ENCODE data around the gene ANKRD28.

Gene ANKRD28

GRCh38 chr3:15666277-15666676 lies 131.5 kb downstream of the ANKRD28 start:
- no peaks in the 10 kb centered on the region for H4K20me1 ChIP-seq (ENCODE audit: insufficient read depth, low read length)
- DNase-seq = no peak
- TF ChIP-seq EZH2phosphoT487 (IDR thresholded peaks at IDR 0.05; ENCODE audit: low read length) (no peak), EZH2 (optimal IDR thresholded peaks at IDR 0.05; ENCODE audit: low read depth, low read length) (no peak)
- TF ChIP-seq, protein P1, sequence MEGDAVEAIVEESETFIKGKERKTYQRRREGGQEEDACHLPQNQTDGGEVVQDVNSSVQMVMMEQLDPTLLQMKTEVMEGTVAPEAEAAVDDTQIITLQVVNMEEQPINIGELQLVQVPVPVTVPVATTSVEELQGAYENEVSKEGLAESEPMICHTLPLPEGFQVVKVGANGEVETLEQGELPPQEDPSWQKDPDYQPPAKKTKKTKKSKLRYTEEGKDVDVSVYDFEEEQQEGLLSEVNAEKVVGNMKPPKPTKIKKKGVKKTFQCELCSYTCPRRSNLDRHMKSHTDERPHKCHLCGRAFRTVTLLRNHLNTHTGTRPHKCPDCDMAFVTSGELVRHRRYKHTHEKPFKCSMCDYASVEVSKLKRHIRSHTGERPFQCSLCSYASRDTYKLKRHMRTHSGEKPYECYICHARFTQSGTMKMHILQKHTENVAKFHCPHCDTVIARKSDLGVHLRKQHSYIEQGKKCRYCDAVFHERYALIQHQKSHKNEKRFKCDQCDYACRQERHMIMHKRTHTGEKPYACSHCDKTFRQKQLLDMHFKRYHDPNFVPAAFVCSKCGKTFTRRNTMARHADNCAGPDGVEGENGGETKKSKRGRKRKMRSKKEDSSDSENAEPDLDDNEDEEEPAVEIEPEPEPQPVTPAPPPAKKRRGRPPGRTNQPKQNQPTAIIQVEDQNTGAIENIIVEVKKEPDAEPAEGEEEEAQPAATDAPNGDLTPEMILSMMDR (IDR thresholded peaks at IDR 0.05; ENCODE audit: low read length) = no peak
- peaks cover 10% of the 10 kb centered on the region; the same call in 1 of the 2 replicates for H3K36me3 ChIP-seq (replicated peaks; ENCODE audit: insufficient read depth, low read length)
- H3K4me1 ChIP-seq (ENCODE audit: low read length) = no peaks in the 10 kb centered on the region
- no peaks in the 10 kb centered on the region for H3F3A ChIP-seq (ENCODE audit: insufficient read depth, low read length)
- H3K4me2 ChIP-seq (ENCODE audit: low read depth, low read length) = no peak overlapping the region
- no peaks in the 10 kb centered on the region for H3K27me3 ChIP-seq (replicated peaks; ENCODE audit: insufficient read depth, low read length)
- H3K9ac ChIP-seq (ENCODE audit: low read length) = no peak overlapping the region
- no peaks in the 10 kb centered on the region for H3K9me2 ChIP-seq (replicated peaks; ENCODE audit: insufficient read depth, low read length)
- no peak overlapping the region for H2AFZ ChIP-seq (ENCODE audit: low read length)
- no peaks in the 10 kb centered on the region for H3K79me2 ChIP-seq (ENCODE audit: low read length)
- H3K9me3 ChIP-seq (replicated peaks; ENCODE audit: insufficient read depth, low read length) = no peaks in the 10 kb centered on the region
- H3K4me3 ChIP-seq (ENCODE audit: low read length) = no peak overlapping the region
- H3K27ac ChIP-seq (ENCODE audit: low read length) = no peak overlapping the region

GRCh38 chr3:15665510-15666150 lies 132.1 kb downstream of the ANKRD28 start:
- Histone ChIP-seq H3K36me3 (replicated peaks; ENCODE audit: insufficient read depth, low read length) (peaks cover 8% of the 10 kb centered on the region; the same call in 1 of the 2 replicates), H3K27me3 (replicated peaks; ENCODE audit: insufficient read depth, low read length) (no peaks in the 10 kb centered on the region), H3K9ac (ENCODE audit: low read length) (no peak overlapping the region), H2AFZ (ENCODE audit: low read length) (no peak overlapping the region), H3F3A (ENCODE audit: insufficient read depth, low read length) (no peaks in the 10 kb centered on the region), H3K4me2 (ENCODE audit: low read depth, low read length) (no peak overlapping the region), H3K9me2 (replicated peaks; ENCODE audit: insufficient read depth, low read length) (no peaks in the 10 kb centered on the region), H3K27ac (ENCODE audit: low read length) (no peak overlapping the region), H3K79me2 (ENCODE audit: low read length) (no peaks in the 10 kb centered on the region), H4K20me1 (ENCODE audit: insufficient read depth, low read length) (no peaks in the 10 kb centered on the region), H3K4me1 (ENCODE audit: low read length) (no peaks in the 10 kb centered on the region), H3K4me3 (ENCODE audit: low read length) (no peak overlapping the region), H3K9me3 (replicated peaks; ENCODE audit: insufficient read depth, low read length) (no peaks in the 10 kb centered on the region)
- DNase-seq = no peak
- TF ChIP-seq EZH2phosphoT487 (IDR thresholded peaks at IDR 0.05; ENCODE audit: low read length) (no peak), EZH2 (optimal IDR thresholded peaks at IDR 0.05; ENCODE audit: low read depth, low read length) (no peak)
- TF ChIP-seq, protein P1 (IDR thresholded peaks at IDR 0.05; ENCODE audit: low read length) = no peak

- no peaks in the 10 kb centered on the region for H3K4me1 ChIP-seq (ENCODE audit: low read length)
- no peaks in the 10 kb centered on the region for H3K79me2 ChIP-seq (ENCODE audit: low read length)
- H3K4me2 ChIP-seq (ENCODE audit: low read depth, low read length) = no peak overlapping the region
- H3F3A ChIP-seq (ENCODE audit: insufficient read depth, low read length) = no peaks in the 10 kb centered on the region
- H3K9me2 ChIP-seq (replicated peaks; ENCODE audit: insufficient read depth, low read length) = no peaks in the 10 kb centered on the region
- no peak for DNase-seq
- H3K4me3 ChIP-seq (ENCODE audit: low read length) = no peak overlapping the region
- H2AFZ ChIP-seq (ENCODE audit: low read length) = no peak overlapping the region
- no peak overlapping the region for H3K9ac ChIP-seq (ENCODE audit: low read length)
- no peaks in the 10 kb centered on the region for H4K20me1 ChIP-seq (ENCODE audit: insufficient read depth, low read length)
- no peaks in the 10 kb centered on the region; the same call in 1 of the 2 replicates for H3K36me3 ChIP-seq (replicated peaks; ENCODE audit: insufficient read depth, low read length)
- no peak overlapping the region for H3K27ac ChIP-seq (ENCODE audit: low read length)
- TF ChIP-seq EZH2phosphoT487 (IDR thresholded peaks at IDR 0.05; ENCODE audit: low read length) (no peak), EZH2 (optimal IDR thresholded peaks at IDR 0.05; ENCODE audit: low read depth, low read length) (no peak)
- TF ChIP-seq, protein P1 (IDR thresholded peaks at IDR 0.05; ENCODE audit: low read length) = no peak
- no peaks in the 10 kb centered on the region for H3K9me3 ChIP-seq (replicated peaks; ENCODE audit: insufficient read depth, low read length)
- H3K27me3 ChIP-seq (replicated peaks; ENCODE audit: insufficient read depth, low read length) = no peaks in the 10 kb centered on the region
Measured at GRCh38 chr3:15664144-15664543, 133.6 kb downstream of the ANKRD28 start.
